Measurements from ENCODE around the gene DLGAP1. TPM values are rescaled to one million over a fixed set of nuclear protein-coding genes. Genes with fewer than 3 reads are reported as not detected.

Gene DLGAP1
- total RNA-seq, 6 experiments from 2014 or later, result 0.19 to 1.3 (median 0.62) TPM

- no peak overlapping the region for H3K4me3 Mint-ChIP-seq
- no peak for TF ChIP-seq CTCF (IDR thresholded peaks at IDR 0.05)
- H3K9me3 Mint-ChIP-seq, result no peaks in the 10 kb centered on the region
- H3K4me1 Mint-ChIP-seq (ENCODE audit: low read depth), result peaks cover 7% of the 10 kb centered on the region; the same call in 1 of the 2 replicates
- no peaks in the 10 kb centered on the region for H3K36me3 Mint-ChIP-seq (ENCODE audit: low read depth)
- H3K27me3 Mint-ChIP-seq (ENCODE audit: insufficient read depth), result peaks cover 3% of the 10 kb centered on the region
- no peak overlapping the region for H3K27ac Mint-ChIP-seq
- DNase-seq, result no peak
Measured at GRCh38 chr18:3547891-3548615, 907.1 kb downstream of the DLGAP1 start.

- H3K27me3 Mint-ChIP-seq (ENCODE audit: insufficient read depth), result peaks cover 9% of the 10 kb centered on the region; the same call in 1 of the 2 replicates
- no peaks in the 10 kb centered on the region for H3K36me3 Mint-ChIP-seq (ENCODE audit: low read depth)
- no peak for TF ChIP-seq CTCF (IDR thresholded peaks at IDR 0.05)
- no peak for DNase-seq
- no peaks in the 10 kb centered on the region for H3K9me3 Mint-ChIP-seq
- H3K4me1 Mint-ChIP-seq (ENCODE audit: low read depth), result peaks cover 7% of the 10 kb centered on the region; the same call in 1 of the 2 replicates
- H3K4me3 Mint-ChIP-seq, result no peak overlapping the region
- no peak overlapping the region for H3K27ac Mint-ChIP-seq
Measured at GRCh38 chr18:3546106-3546505, 909.0 kb downstream of the DLGAP1 start.

DNA sequence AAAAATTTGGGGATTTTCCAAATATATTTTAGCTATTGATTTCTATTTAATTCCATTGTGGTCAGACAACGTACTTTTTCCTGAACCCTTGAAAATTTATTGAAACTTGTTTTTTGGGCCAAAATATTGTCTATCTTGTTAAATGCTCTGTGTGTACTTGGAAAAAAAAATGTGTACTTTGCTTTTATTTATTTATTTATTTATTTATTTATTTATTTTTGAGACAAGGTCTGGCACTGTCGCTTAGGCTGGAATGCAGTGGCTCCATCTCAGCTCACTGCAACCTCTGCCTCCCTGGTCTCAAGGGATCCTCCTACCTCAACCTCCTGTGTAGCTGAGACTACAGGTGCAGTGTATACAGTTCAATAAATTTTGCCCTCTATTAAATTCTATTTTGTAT lies 910.6 kb downstream of the DLGAP1 start:
- Mint-ChIP-seq H3K4me1 (ENCODE audit: low read depth) (peaks cover 7% of the 10 kb centered on the region; the same call in 1 of the 2 replicates), H3K4me3 (no peak overlapping the region), H3K36me3 (ENCODE audit: low read depth) (no peaks in the 10 kb centered on the region), H3K27me3 (ENCODE audit: insufficient read depth) (peaks cover 14% of the 10 kb centered on the region), H3K27ac (no peak overlapping the region), H3K9me3 (no peaks in the 10 kb centered on the region)
- no peak for TF ChIP-seq CTCF (IDR thresholded peaks at IDR 0.05)
- no peak for DNase-seq

DNA sequence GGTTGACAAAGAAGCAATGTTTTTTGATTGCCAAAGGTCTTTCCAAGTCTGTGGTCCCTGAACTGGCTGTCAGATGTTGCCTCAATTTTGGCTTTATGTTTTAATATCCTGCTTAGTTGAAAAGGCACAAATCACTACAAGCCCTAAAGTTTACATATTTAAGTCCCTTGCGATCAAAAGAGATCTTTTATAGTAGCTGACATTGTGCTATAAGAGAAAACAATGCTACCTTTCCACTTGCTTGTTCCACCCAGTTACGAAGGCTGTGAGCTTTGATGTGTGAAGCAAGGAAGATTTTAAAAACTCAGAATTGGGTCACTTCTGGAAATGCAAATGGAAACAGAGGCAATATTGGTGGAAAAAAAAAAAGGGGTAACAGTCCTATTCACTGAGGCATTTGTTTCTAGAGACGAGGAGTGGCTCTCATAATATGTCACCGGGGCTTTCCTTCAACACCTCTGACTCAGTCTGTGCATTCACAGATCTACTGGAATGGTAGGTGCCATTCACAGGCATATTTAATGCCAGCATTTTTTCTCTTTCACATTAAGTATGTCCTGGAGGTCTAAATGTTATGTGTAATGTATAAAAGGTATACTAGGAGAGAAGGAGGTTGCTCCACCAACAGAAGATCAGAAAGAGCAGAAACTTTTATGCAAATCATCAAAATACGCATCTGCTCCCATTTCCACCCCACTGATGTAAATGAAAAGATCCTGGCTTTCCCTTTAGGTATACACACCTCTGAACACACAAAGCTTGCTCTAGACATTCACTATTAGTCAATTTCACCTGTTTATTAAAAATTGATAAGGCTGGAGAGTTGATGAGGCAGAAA lies 913.3 kb downstream of the DLGAP1 start:
- Mint-ChIP-seq H3K27me3 (ENCODE audit: insufficient read depth) (peaks cover 21% of the 10 kb centered on the region), H3K9me3 (no peaks in the 10 kb centered on the region), H3K27ac (no peak overlapping the region), H3K4me3 (no peak overlapping the region), H3K36me3 (ENCODE audit: low read depth) (no peaks in the 10 kb centered on the region), H3K4me1 (ENCODE audit: low read depth) (peaks cover 8% of the 10 kb centered on the region)
- no peak for DNase-seq
- TF ChIP-seq CTCF (IDR thresholded peaks at IDR 0.05), result no peak

- Mint-ChIP-seq H3K27me3 (ENCODE audit: insufficient read depth) (peaks cover 25% of the 10 kb centered on the region), H3K4me3 (no peak overlapping the region), H3K27ac (no peak overlapping the region), H3K36me3 (ENCODE audit: low read depth) (no peaks in the 10 kb centered on the region), H3K9me3 (no peaks in the 10 kb centered on the region), H3K4me1 (ENCODE audit: low read depth) (peaks cover 8% of the 10 kb centered on the region)
- no peak for DNase-seq
- TF ChIP-seq CTCF (IDR thresholded peaks at IDR 0.05), result no peak
Measured at GRCh38 chr18:3540805-3541548, 914.1 kb downstream of the DLGAP1 start.

Measured in HFFc6 (cell line).